ENCODE measurements around the gene MMS19.

- no peak for TF ChIP-seq POLR2A (IDR thresholded peaks at IDR 0.05)
- TF ChIP-seq CTCF (IDR thresholded peaks at IDR 0.05), result no peak
- no peak for TF ChIP-seq EP300 (IDR thresholded peaks at IDR 0.05)
- no peak for TF ChIP-seq POLR2AphosphoS5 (IDR thresholded peaks at IDR 0.05)
Observed at GRCh38 chr10:97434557-97434956, 63.7 kb downstream of the MMS19 start.

All from upper lobe of left lung (tissue), 4 donors.